Right ventricle myocardium inferior (tissue), 1 donor: Measurements from ENCODE around the gene POP7. TPM values are rescaled to one million over a fixed set of nuclear protein-coding genes. Genes with fewer than 3 reads are reported as not detected.

Source experiments
- ATAC-seq: fragments of 200-7000 bp; cut with Tn5 transposase; one replicate; pipeline ENCODE4 v1.9.1; 2020; ENCODE audit warnings: mild to moderate bottlenecking, moderate library complexity
- DNase-seq: peaks from one replicate; pipeline ENCODE4 v3.0.0; 2021; ENCODE audit errors: missing footprints
- intact Hi-C: fragments of 100-400 bp; cut with DNase I; formaldehyde crosslinking; loops from one replicate; pipeline ENCODE4 v1.11.0; 2022
- total RNA-seq: library from RNA; stranded (reverse); fragmentation: NEBNext Ultra II Directional; extraction: Animal tissue kit (Norgen Biotek cat#: 25700); gene quantifications from one replicate; pipeline ENCODE4 v1.2.1, GENCODE V29; 2021
- donor health status: DM: no; HTN: yes; CAD: no; lungs with severe emphysema.

Gene POP7
- total RNA-seq, 1 donor from 2014 or later = 29.2 TPM

DNA sequence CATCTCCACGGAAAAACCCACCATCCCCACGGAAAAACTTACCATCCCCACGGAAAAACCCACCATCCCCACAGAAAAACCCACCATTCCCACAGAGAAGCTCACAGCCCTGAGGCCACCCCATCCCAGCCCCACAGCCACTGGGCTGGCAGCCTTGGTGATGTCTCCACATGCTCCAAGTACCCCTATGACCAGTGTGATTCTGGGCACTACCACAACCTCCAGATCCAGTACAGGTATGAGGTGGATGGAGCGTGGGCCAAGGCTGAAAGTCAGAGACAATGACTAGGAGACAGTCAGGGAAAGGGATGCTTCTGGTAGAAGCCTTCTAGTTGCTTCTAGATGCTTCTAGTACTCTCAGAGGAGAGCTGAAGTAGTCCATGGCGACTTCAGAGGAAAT, 47.1 kb downstream of the POP7 start:
- ATAC-seq (no peak), DNase-seq (no peak)
- intact Hi-C loops = no loop called here

DNA sequence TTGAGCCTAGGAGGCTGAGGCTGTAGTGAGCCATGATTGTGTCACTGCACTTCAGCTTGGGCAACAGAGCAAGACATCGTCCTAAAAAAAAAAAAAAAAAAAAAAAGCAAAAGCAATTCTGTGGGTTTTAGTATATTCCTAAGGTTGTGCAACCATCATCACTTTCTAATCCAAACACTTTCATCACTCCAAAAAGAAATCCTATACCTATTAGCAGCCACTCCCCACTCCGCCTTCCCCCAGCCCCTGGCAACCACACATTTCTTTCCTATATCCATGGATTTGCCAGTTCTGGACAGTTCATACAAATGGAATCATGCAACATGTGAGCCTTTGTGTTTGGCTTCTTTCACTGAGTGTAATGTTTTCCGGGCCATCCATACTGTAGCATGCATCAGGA, 47.8 kb downstream of the POP7 start:
- intact Hi-C loops = no loop called here
- ATAC-seq (no peak), DNase-seq (no peak)

Other genes starting within 250 kb of the POP7 start
- gene SPACDR, start 241.9 kb upstream of the POP7 start, total RNA-seq = 0.35 TPM
- 50.3 TPM for gene TSC22D4, start 226.9 kb upstream of the POP7 start, total RNA-seq
- 0.54 TPM for gene NYAP1, start 222.2 kb upstream of the POP7 start, total RNA-seq
- 21.5 TPM for gene AGFG2, start 166.9 kb upstream of the POP7 start, total RNA-seq
- gene SAP25, start 132.2 kb upstream of the POP7 start, total RNA-seq = 0.84 TPM
- gene LRCH4, start 120.0 kb upstream of the POP7 start, total RNA-seq = 29.3 TPM
- gene FBXO24, start 119.8 kb upstream of the POP7 start, total RNA-seq = 0.41 TPM
- gene PCOLCE, start 103.8 kb upstream of the POP7 start, total RNA-seq = 56.0 TPM
- 9.3 TPM for gene MOSPD3, start 93.6 kb upstream of the POP7 start, total RNA-seq
- 0.22 TPM for gene TFR2, start 64.6 kb upstream of the POP7 start, total RNA-seq
- not detected for gene ACTL6B, start 49.7 kb upstream of the POP7 start, total RNA-seq
- 120 TPM for gene GNB2, start 32.4 kb upstream of the POP7 start, total RNA-seq
- 25.4 TPM for gene GIGYF1, start 11.9 kb upstream of the POP7 start, total RNA-seq
- not detected for gene EPO, start 14.3 kb downstream of the POP7 start, total RNA-seq
- gene ZAN, start 27.5 kb downstream of the POP7 start, total RNA-seq = not detected
- 27.0 TPM for gene EPHB4, start 121.4 kb downstream of the POP7 start, total RNA-seq
- gene SLC12A9, start 146.6 kb downstream of the POP7 start, total RNA-seq = 10.2 TPM
- gene TRIP6, start 161.3 kb downstream of the POP7 start, total RNA-seq = 15.5 TPM
- 70.5 TPM for gene SRRT, start 169.0 kb downstream of the POP7 start, total RNA-seq
- 1.9 TPM for gene UFSP1, start 183.6 kb downstream of the POP7 start, total RNA-seq
- 0.73 TPM for gene ACHE, start 189.8 kb downstream of the POP7 start, total RNA-seq
- 0.51 TPM for gene MUC3A, start 243.4 kb downstream of the POP7 start, total RNA-seq